NB4 (cell line): ENCODE measurements around the gene SBNO2.

ENCODE experiments used
- DNase-seq: peaks from one replicate; pipeline ENCODE4 v3.0.0; 2010; ENCODE audit warnings: low read depth
- H3K4me3 ChIP-seq: one replicate; pipeline ENCODE4 v1.5.1; 2011; ENCODE audit warnings: mild to moderate bottlenecking, low read depth, low read length, moderate library complexity
- MYC ChIP-seq: IDR thresholded peaks from 2 replicates; pipeline ENCODE4 v1.6.1; 2011; ENCODE audit warnings: low read depth, low read length
- POLR2A ChIP-seq: IDR thresholded peaks from 2 replicates; pipeline ENCODE4 v1.6.1; 2011; ENCODE audit warnings: mild to moderate bottlenecking; ENCODE audit not compliant: insufficient read length; ENCODE audit errors: extremely low read depth
- TF ChIP-seq, protein P1 (sequence below): IDR thresholded peaks from one replicate; pipeline ENCODE4 v1.5.1; 2012; ENCODE audit warnings: low read depth, low read length
- TF ChIP-seq, protein P2 (sequence below): IDR thresholded peaks from 2 replicates; pipeline ENCODE4 v1.6.1; 2011; ENCODE audit warnings: low read depth, low read length

Gene SBNO2

DNA sequence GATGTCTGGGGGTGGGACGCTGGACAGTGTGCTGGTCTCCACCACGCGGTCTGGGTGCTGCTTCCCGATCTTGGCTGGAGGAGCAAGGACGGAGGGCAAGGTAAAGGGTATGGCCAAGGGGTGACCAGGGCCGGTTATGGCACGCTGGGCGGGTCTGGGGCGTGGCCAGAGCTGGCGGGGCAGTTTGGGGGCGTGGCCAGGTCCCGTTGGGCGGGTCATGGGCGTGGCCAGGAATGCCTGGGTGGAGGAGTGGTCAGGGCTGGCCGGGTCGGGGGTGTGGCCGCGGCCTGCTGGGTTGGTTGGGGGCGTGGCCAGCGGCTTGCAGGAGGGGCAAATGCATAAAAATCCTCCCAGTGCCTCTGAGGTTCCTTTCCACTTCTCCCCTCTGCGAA, 51.1 kb downstream of the SBNO2 start:
- no peak overlapping the region for H3K4me3 ChIP-seq
- TF ChIP-seq, protein P1, sequence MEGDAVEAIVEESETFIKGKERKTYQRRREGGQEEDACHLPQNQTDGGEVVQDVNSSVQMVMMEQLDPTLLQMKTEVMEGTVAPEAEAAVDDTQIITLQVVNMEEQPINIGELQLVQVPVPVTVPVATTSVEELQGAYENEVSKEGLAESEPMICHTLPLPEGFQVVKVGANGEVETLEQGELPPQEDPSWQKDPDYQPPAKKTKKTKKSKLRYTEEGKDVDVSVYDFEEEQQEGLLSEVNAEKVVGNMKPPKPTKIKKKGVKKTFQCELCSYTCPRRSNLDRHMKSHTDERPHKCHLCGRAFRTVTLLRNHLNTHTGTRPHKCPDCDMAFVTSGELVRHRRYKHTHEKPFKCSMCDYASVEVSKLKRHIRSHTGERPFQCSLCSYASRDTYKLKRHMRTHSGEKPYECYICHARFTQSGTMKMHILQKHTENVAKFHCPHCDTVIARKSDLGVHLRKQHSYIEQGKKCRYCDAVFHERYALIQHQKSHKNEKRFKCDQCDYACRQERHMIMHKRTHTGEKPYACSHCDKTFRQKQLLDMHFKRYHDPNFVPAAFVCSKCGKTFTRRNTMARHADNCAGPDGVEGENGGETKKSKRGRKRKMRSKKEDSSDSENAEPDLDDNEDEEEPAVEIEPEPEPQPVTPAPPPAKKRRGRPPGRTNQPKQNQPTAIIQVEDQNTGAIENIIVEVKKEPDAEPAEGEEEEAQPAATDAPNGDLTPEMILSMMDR: no peak
- TF ChIP-seq MYC (no peak), POLR2A (no peak)
- TF ChIP-seq, protein P2, sequence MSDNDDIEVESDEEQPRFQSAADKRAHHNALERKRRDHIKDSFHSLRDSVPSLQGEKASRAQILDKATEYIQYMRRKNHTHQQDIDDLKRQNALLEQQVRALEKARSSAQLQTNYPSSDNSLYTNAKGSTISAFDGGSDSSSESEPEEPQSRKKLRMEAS: no peak
- peak; percentile 56 for DNase-seq

DNA sequence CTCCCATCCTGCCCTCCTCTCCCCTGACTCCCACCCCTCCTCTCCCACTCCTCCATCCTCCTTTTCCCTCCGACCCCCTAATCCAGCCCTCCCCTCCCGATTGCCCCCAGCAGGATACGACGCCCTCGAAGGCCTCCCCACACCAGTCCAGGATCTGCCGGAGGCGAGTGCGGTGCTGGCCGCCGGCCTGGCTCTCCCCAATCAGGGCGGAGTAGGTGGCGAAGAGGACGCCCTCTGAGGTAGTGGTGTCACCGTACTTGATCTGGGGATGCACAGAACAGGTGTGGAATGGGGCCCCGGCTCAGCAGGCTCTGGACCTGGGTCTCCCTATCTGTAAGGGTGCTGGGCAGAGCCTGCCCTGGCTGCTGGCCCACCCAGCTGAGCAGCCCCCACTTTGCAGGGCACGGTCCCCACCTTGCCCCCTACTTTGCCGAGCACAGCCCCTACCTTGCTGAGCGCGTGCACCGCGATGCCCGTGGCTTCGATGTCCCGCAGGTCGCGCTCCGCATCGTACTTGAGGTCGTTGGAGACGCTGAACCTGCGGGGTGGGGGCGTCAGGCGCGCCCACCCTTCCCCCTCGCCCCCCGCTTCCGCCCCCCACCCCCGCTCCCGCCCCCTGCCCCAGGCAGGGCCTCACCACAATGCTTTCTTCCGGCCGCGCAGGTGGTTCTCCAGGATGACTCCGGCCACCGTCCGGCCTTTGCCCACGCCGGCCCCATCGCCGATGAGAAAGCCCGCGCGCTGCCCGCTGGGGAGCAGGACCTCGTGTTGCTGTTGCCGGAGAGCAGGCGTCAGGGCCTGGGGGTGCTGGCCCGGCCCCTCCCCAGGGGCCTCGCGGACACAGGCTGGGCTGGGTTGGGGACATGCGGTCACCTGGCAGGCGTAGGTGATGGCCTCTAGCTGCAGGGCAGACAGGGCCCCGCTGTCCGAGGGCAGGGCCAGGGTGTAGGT, 51.8 kb downstream of the SBNO2 start:
- no peak for DNase-seq
- H3K4me3 ChIP-seq: no peak overlapping the region
- TF ChIP-seq POLR2A: no peak
- TF ChIP-seq MYC: no peak
- TF ChIP-seq, protein P2: no peak
- TF ChIP-seq, protein P1: no peak

DNA sequence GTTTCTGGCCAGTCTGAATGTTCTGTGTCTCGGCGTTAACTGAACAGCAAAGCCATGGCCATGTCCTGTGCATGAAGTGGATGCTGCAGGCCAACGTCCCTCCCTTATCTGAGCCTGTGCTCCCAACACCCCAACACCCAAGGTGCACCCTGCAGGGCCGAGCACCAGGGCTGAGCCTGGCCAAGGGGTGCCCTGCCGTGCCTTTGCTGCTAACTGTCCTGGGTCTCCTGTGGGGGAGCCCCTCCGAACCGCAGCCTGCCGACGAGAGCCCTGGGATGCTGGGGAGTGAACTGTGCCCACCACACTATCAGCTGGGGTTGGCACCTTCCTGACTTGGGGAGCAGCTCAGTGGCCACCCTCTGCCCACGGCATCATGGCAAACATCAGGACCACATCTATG, 52.7 kb downstream of the SBNO2 start:
- TF ChIP-seq, protein P1: no peak
- TF ChIP-seq, protein P2: no peak
- TF ChIP-seq POLR2A: no peak
- TF ChIP-seq MYC: no peak
- no peak for DNase-seq
- H3K4me3 ChIP-seq: no peak overlapping the region

DNA sequence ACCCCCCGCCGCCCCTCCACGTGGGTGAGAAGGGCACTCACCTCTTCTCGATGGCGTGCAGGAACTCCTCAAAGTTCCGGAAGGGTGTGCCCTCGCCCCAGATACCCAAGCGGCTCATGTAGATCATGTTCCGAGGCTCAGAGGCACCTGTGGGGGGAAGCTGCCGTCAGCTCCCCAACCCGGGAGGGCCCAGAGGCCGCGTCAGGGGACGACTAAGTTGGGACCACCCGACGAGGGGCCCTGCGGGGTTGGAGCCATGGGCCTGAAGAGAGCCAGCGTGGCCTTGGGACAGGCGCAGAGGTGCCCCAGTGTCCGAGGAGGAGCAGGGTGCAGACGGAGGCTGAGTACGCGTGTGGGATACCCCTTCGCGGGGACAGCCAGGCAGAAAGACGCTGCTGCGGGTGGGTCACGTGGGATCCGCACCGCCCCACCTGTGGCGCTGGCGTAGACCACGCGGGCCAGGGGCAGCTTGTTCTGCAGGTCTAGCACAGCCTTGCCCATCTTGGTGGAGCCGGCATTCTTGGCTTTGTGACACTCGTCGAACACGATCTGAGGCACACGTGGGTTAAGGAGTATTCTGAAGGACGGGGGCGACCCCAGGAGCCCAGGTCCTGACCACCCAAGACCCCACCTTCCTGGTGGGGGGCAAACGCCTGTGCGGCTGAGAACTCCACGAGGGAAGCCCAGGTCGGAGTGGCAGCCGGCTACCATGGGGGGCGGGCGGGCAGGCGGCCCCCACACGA, 54.4 kb downstream of the SBNO2 start:
- H3K4me3 ChIP-seq: no peak overlapping the region
- no peak for TF ChIP-seq MYC
- TF ChIP-seq, protein P1: no peak
- TF ChIP-seq POLR2A: no peak
- TF ChIP-seq, protein P2: no peak
- DNase-seq: no peak

DNA sequence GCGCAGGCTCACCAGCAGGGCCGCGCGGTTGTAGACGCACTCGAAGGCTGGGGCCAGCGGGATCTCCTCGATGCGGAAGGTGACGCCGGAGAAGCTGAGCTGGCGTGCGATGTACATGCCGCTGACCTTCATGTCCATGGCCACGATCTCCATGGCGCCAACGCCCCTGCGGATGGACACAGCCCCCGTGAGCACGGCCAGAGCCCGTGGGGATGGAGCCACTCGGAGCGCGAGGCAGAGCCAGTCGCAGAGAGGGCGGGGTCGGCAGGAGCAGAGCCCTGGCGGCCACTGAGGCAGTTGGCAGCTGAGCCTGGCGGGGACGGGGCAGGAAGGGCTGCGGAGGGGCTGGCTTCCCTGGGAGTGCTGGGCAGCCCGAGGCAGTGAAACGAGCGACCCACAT, 55.1 kb downstream of the SBNO2 start:
- TF ChIP-seq, protein P2: no peak
- no peak for TF ChIP-seq MYC
- TF ChIP-seq POLR2A: no peak
- TF ChIP-seq, protein P1: no peak
- DNase-seq: no peak
- H3K4me3 ChIP-seq: no peak overlapping the region
